HL-60 (cell line): ENCODE data around the gene SLC25A29.

Experiments
- DNase-seq, 2 experiments: peaks; one replicate each; pipeline ENCODE4 v3.0.0-alpha.2; 2010 to 2020; ENCODE audit warnings: low read depth in 1 of 2, low spot score in 1 of 2
- H3K27ac ChIP-seq: fragments of 250-450 bp; sonication (Bioruptor Pico); replicated peaks from 2 replicates; pipeline ENCODE4 v1.5.1; 2020; ENCODE audit warnings: mild to moderate bottlenecking, moderate library complexity
- H3K27me3 ChIP-seq: fragments of 250-450 bp; sonication (Bioruptor Pico); 2 replicates; pipeline ENCODE4 v1.5.1; 2021; ENCODE audit warnings: mild to moderate bottlenecking, moderate library complexity; ENCODE audit not compliant: insufficient read depth, poor library complexity, severe bottlenecking
- H3K4me3 ChIP-seq: replicated peaks from 2 replicates; pipeline ENCODE4 v1.5.1; 2011; ENCODE audit warnings: mild to moderate bottlenecking, control low read depth, low read length; ENCODE audit not compliant: insufficient read depth
- CTCF ChIP-seq: IDR thresholded peaks from one replicate; pipeline ENCODE4 v1.5.1; 2011; ENCODE audit warnings: low read length, control low read depth, inconsistent platforms; ENCODE audit not compliant: insufficient read depth
- GABPA ChIP-seq: IDR thresholded peaks from 2 replicates; pipeline ENCODE4 v1.6.1; 2012; ENCODE audit warnings: low read depth
- POLR2AphosphoS5 ChIP-seq: IDR thresholded peaks from 2 replicates; pipeline ENCODE4 v1.6.1; 2012; ENCODE audit warnings: low read depth
- REST ChIP-seq: IDR thresholded peaks from 2 replicates; pipeline ENCODE4 v1.6.1; 2012; ENCODE audit warnings: low read depth; ENCODE audit not compliant: insufficient replicate concordance
- SPI1 ChIP-seq: IDR thresholded peaks from 2 replicates; pipeline ENCODE4 v1.6.1; 2012; ENCODE audit warnings: low read depth, mild to moderate bottlenecking, borderline replicate concordance

SLC25A29 gene

GRCh38 chr14:100348784-100349685, 42.8 kb upstream of the SLC25A29 start:
- DNase-seq = no peak

GRCh38 chr14:100348253-100348729, 42.0 kb upstream of the SLC25A29 start:
- DNase-seq = no peak
- no peak overlapping the region for H3K4me3 ChIP-seq
- peak overlapping the region; percentile 10; the same call in 1 of the 2 replicates for H3K27ac ChIP-seq
- H3K27me3 ChIP-seq = no peaks in the 10 kb centered on the region
- no peak for TF ChIP-seq GABPA
- no peak for TF ChIP-seq REST

More at GRCh38 chr14:100348784-100349685, 42.8 kb upstream of the SLC25A29 start:
- Histone ChIP-seq H3K4me3 (no peak overlapping the region), H3K27me3 (no peaks in the 10 kb centered on the region), H3K27ac (peak overlapping the region; percentile 88)
- TF ChIP-seq GABPA (no peak), CTCF (no peak), REST (no peak), SPI1 (no peak), POLR2AphosphoS5 (no peak)

GRCh38 chr14:100346306-100347091, 40.3 kb upstream of the SLC25A29 start:
- Histone ChIP-seq H3K27ac (no peak overlapping the region), H3K4me3 (no peak overlapping the region), H3K27me3 (no peaks in the 10 kb centered on the region)
- no peak for DNase-seq
- TF ChIP-seq CTCF (no peak), REST (no peak), SPI1 (no peak), GABPA (no peak), POLR2AphosphoS5 (no peak)
